AG09309 (cell line): Measurements from ENCODE around the gene INSYN2B.

ENCODE experiments used
- DNase-seq: peaks from one replicate; pipeline ENCODE4 v3.0.0-alpha.2; 2010; ENCODE audit warnings: low read depth
- H3K4me3 ChIP-seq: 2 replicates; pipeline ENCODE4 v1.5.1; 2011; ENCODE audit warnings: mild to moderate bottlenecking, low read depth, low read length, moderate library complexity; ENCODE audit not compliant: control insufficient read depth
- TF ChIP-seq, protein P1 (sequence below): IDR thresholded peaks from 2 replicates; pipeline ENCODE4 v1.5.1; 2011; ENCODE audit warnings: mild to moderate bottlenecking, low read depth, low read length, inconsistent platforms; ENCODE audit not compliant: insufficient read depth, control insufficient read depth; ENCODE audit errors: missing control alignments

The INSYN2B gene

DNA sequence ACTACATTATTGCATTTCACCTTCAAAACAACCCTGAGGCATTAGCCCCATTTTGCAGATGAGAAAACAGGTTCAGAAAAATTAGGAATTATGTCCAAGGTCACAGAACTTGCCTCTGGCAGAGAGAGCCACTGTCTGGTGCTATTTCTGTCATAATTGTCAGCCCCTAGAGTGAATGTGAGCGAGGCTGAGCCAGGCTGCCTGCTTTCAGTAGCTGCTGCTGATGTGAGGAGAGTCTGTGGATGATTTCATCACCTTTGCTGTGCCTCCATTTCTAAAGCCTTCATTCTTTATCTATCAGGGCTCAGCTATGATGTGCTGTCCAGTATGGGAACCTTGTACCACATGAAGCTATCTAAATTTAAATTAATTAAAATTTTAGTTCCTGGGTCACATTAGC is 71.4 kb downstream of the INSYN2B start:
- DNase-seq, result no peak
- no peak overlapping the region for H3K4me3 ChIP-seq
- TF ChIP-seq, protein P1, sequence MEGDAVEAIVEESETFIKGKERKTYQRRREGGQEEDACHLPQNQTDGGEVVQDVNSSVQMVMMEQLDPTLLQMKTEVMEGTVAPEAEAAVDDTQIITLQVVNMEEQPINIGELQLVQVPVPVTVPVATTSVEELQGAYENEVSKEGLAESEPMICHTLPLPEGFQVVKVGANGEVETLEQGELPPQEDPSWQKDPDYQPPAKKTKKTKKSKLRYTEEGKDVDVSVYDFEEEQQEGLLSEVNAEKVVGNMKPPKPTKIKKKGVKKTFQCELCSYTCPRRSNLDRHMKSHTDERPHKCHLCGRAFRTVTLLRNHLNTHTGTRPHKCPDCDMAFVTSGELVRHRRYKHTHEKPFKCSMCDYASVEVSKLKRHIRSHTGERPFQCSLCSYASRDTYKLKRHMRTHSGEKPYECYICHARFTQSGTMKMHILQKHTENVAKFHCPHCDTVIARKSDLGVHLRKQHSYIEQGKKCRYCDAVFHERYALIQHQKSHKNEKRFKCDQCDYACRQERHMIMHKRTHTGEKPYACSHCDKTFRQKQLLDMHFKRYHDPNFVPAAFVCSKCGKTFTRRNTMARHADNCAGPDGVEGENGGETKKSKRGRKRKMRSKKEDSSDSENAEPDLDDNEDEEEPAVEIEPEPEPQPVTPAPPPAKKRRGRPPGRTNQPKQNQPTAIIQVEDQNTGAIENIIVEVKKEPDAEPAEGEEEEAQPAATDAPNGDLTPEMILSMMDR, result no peak

DNA sequence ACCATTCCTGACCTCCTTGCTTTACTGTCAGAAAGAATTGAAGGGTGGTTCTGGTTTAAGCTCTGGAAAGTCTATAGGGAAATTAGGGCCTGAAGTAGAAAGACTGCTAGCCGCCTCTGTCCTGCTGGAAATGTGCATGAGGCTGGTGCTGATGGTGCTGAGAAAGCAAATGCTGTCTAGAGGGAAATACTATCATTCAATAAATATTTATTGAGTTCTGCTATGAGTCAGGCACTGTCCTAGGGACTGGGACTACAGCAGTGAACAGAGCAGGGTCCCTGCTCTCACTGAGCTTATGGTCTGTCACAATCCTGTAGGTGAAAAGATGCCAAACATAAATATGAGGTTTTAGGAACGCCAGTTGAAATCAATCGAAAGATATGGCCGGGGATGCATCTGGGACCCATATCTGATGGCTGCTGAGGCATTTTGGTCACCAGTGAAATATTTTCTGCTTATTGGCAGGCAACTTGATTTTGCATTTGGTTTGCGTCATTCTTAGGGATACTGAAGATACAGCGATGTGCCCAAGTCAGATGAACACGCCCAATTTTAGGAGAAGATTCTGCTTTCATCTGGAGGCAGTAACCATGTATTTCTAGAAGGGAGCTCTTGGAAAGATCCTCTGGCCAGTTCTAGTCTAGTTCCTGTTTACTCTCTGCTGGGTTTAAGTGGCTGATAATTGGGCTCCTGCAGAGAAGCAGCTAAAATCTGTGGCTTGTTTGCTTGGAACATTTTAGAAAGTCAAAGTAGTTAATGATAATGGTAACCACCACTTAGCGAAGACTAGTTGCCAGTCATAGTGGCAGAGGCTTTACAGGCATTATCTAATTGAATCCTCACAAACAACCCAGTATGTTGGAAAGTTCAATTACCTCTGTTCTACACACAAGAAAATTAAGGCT is 73.3 kb downstream of the INSYN2B start:
- TF ChIP-seq, protein P1, result no peak
- no peak for DNase-seq
- no peak overlapping the region for H3K4me3 ChIP-seq

DNA sequence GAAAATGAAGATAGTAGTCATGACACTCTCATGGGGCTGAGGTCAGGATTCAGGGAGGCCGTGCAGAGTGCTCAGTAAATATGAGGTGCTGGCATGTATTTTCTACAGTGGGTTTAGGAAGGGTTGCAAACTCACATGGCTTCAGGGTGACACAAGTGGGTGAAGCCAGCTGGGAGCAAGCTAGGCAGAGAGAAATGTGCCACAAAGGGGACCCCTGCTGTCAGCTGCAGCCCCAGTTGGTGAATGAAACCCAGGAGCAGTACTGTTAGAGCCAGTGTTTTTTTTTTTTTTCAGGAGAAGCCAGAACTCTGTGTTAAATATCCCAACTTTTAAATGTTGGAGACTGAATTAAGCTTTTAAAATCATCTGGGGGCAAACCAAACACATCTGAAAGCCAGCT is 75.3 kb downstream of the INSYN2B start:
- TF ChIP-seq, protein P1, result no peak
- H3K4me3 ChIP-seq, result no peak overlapping the region

DNA sequence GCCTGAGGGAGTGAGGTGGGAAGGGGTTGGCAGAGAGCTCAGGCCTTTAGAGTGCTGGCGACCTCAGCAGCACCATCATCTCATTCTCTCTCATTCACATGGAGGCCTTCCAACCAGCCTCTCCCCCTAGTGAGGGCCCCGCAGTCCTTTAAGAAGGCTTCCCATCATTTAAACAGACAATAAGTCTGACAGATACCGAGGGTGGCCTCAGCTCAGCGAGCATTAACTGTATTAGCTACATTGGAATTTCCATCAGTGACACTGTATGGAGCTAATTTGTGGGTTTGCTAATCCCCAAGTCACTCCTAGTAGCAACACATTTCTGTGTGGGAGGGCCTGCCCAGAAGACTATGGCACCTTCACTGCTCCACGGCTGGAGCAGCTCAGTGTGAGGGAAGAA is 75.8 kb downstream of the INSYN2B start:
- DNase-seq, result no peak
- H3K4me3 ChIP-seq, result no peak overlapping the region
- TF ChIP-seq, protein P1, result no peak

More for the DNA sequence above, 75.3 kb downstream of the INSYN2B start:
- DNase-seq, result no peak

DNA sequence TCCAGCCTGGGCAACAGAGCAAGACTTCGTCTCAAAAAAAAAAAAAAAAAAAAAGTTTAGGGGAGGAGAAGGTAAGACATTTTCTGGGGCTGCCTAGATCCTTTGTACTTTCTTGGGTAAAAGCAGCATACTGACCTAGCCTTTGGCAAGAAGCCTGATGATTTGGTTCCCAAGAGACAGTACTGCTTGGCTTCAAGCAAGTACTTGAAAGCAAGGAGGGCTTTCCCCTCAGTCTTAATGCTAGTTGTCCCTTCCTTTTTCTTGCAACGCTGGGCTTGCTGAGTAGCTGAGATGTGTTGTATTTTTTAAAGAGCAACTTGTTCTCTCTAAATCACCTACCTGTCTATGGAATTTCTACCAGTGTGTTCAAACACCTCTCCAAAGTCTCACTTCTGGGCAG is 76.2 kb downstream of the INSYN2B start:
- DNase-seq, result no peak
- TF ChIP-seq, protein P1, result no peak
- no peak overlapping the region for H3K4me3 ChIP-seq

DNA sequence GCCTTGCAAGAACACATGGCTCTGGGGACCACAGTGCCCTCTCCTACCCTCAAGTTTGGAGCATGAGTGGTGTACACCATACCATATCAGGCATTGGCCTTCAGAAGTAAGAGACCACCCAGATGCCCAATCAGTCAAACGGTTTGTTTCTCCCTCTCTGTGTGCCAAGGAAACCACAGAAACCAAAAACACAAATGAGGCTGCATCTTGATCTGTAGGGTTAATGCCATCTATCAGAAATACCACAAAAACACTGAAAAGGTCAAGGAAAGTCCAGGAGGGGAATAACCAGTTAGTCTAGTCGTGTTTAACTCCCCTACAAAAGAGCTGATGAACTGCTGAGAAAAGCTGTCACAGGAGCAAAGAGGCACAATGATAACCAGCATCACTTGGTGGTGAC is 78.4 kb downstream of the INSYN2B start:
- DNase-seq, result no peak
- no peak overlapping the region for H3K4me3 ChIP-seq
- TF ChIP-seq, protein P1, result no peak

DNA sequence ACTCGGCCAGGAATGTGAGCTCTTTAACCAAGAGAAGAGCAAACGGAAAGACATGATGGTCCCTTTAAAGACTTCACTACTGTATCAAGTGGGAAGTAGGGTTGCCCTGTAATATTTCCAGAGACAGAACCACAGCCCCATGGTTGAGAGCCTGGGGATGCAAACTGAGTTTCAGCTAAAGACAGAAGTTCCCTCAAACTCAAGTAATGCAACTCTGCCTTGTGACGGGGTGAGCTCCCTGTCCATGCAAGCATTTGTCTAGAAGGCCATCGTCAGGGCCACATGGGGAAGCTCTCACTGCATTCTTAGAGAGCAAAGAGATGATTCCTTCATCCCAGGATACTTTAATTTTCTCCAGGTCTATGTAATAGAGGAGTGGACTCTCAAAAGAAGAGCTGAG is 82.8 kb downstream of the INSYN2B start:
- TF ChIP-seq, protein P1, result no peak
- no peak for DNase-seq
- H3K4me3 ChIP-seq, result no peak overlapping the region
